22Rv1 (cell line): Measurements from ENCODE around the gene AIF1.

ENCODE experiments used
- H3K27ac ChIP-seq: fragments of 450-650 bp; 2 replicates; pipeline ENCODE4 v1.5.1; 2017
- ZFX ChIP-seq: fragments of 450-650 bp; IDR thresholded peaks from 2 replicates; pipeline ENCODE4 v1.6.1; 2017; ENCODE audit warnings: antibody characterized with exemption, borderline replicate concordance
- TF ChIP-seq, protein P1 (sequence below): fragments of 450-650 bp; IDR thresholded peaks from 2 replicates; pipeline ENCODE4 v1.5.1; 2017; ENCODE audit warnings: mild to moderate bottlenecking

Gene AIF1

GRCh38 chr6:31663961-31664789 is 49.1 kb downstream of the AIF1 start:
- peak overlapping the region; percentile 99 for H3K27ac ChIP-seq
- no peak for TF ChIP-seq ZFX
- TF ChIP-seq, protein P1, sequence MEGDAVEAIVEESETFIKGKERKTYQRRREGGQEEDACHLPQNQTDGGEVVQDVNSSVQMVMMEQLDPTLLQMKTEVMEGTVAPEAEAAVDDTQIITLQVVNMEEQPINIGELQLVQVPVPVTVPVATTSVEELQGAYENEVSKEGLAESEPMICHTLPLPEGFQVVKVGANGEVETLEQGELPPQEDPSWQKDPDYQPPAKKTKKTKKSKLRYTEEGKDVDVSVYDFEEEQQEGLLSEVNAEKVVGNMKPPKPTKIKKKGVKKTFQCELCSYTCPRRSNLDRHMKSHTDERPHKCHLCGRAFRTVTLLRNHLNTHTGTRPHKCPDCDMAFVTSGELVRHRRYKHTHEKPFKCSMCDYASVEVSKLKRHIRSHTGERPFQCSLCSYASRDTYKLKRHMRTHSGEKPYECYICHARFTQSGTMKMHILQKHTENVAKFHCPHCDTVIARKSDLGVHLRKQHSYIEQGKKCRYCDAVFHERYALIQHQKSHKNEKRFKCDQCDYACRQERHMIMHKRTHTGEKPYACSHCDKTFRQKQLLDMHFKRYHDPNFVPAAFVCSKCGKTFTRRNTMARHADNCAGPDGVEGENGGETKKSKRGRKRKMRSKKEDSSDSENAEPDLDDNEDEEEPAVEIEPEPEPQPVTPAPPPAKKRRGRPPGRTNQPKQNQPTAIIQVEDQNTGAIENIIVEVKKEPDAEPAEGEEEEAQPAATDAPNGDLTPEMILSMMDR: no peak

DNA sequence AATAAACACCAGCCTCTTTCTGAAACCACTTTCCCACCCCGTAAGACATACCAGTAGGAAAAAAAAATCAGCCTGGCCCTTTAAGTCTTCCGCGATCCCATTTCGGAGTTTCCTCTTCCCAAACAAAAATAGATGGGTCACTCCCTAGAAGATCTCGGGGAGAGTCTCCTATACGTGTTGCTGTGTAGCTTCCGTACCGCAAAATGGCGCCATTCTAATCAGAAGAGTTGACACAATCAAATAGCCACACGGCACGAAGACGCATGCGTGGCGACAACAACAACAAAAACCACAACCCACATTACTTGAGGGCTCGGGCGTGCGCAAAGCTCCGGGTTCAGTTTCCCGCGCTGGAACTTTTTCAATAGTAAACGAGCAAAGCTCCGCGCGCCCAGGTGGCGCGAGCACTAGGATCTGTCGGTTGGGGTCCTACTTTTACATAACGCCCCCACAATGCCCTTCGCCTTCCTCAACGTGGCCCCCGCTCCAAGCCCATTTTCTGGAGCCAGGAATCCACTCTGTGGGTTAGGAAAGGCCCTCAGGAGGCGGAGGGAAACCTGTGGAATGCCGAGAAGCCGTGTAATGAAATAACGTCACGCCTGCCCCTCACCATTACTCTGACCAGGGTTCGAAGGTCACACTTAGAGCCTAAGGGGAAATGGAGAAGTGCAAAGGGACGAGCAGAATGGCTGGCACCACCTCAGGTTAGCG is 49.9 kb downstream of the AIF1 start, which contains the start of gene GPANK1:
Gene GPANK1, minus strand, starts transcription at position 208 of the 711 bp plus-strand sequence. CDS start 519 bp downstream, outside the sequence.
- no peak for TF ChIP-seq ZFX
- TF ChIP-seq, protein P1: no peak
- peak within 1 kb of the TSS; percentile 99 for H3K27ac ChIP-seq

- TF ChIP-seq ZFX: no peak
- TF ChIP-seq, protein P1: no peak
- H3K27ac ChIP-seq: peak within 1 kb of the TSS; percentile 99
These were observed 50.7 kb downstream of the AIF1 start, which contains the start of gene CSNK2B for GRCh38 chr6:31665501-31666336. TSS of gene CSNK2B (plus strand) at chr6:31666080. CDS start at chr6:31666832, 752 bp downstream.

GRCh38 chr6:31666337-31666965 is 51.4 kb downstream of the AIF1 start:
- peak overlapping the region; percentile 99 for H3K27ac ChIP-seq
- TF ChIP-seq ZFX: no peak
- TF ChIP-seq, protein P1: no peak
